Neuronal stem cell (in vitro differentiated cells): ENCODE measurements around the gene KEAP1.
A peak's percentile ranks its signal among the peaks of the same experiment; 100 is the strongest.

Source experiments
- DNase-seq: peaks from one replicate; pipeline ENCODE4 v3.0.0-alpha.2; 2013; ENCODE audit warnings: low spot score
- H2AFZ ChIP-seq: one replicate; pipeline ENCODE4 v1.6.1; 2013; ENCODE audit warnings: mild to moderate bottlenecking, low read length, inconsistent platforms
- H2AK5ac ChIP-seq: 2 replicates; pipeline ENCODE4 v1.6.1; 2013; ENCODE audit warnings: low read depth, mild to moderate bottlenecking, inconsistent platforms, low read length, moderate library complexity, mixed read lengths
- H2BK120ac ChIP-seq: 2 replicates; pipeline ENCODE4 v1.6.1; 2013; ENCODE audit warnings: low read depth, mild to moderate bottlenecking, inconsistent platforms, low read length, moderate library complexity, mixed read lengths
- H2BK12ac ChIP-seq: one replicate; pipeline ENCODE4 v1.6.1; 2013; ENCODE audit warnings: low read length, inconsistent platforms
- H2BK15ac ChIP-seq: 2 replicates; pipeline ENCODE4 v1.6.1; 2013; ENCODE audit warnings: mild to moderate bottlenecking, low read length, inconsistent platforms, mixed read lengths
- H2BK5ac ChIP-seq: one replicate; pipeline ENCODE4 v1.6.1; 2013; ENCODE audit warnings: inconsistent platforms, mild to moderate bottlenecking, low read length, moderate library complexity
- H3K14ac ChIP-seq: one replicate; pipeline ENCODE4 v1.6.1; 2013; ENCODE audit warnings: low read length, inconsistent platforms
- H3K18ac ChIP-seq: 2 replicates; pipeline ENCODE4 v1.6.1; 2013; ENCODE audit warnings: low read length, inconsistent platforms
- H3K23ac ChIP-seq: 2 replicates; pipeline ENCODE4 v1.6.1; 2013; ENCODE audit warnings: low read depth, mild to moderate bottlenecking, mixed read lengths, low read length, inconsistent platforms; ENCODE audit not compliant: poor library complexity
- H3K27ac ChIP-seq: replicated peaks from 3 replicates; pipeline ENCODE4 v1.5.1; 2013; ENCODE audit warnings: low read length, inconsistent platforms
- H3K27me3 ChIP-seq, 3 experiments: 2 replicates each; pipeline ENCODE4 v1.6.1; 2013; ENCODE audit warnings: low read length in 3 of 3, mild to moderate bottlenecking in 2 of 3, inconsistent platforms in 1 of 3, low read depth in 1 of 3, mixed read lengths in 1 of 3, moderate library complexity in 1 of 3; ENCODE audit not compliant: control insufficient read depth in 3 of 3, insufficient read depth in 3 of 3
- H3K36me3 ChIP-seq, 2 donors: replicated peaks in 1 of 2; 2 replicates each; pipeline ENCODE4 v1.6.1; 2013; ENCODE audit warnings: low read length in 2 of 2; ENCODE audit not compliant: control insufficient read depth in 2 of 2, insufficient read depth in 2 of 2
- H3K4ac ChIP-seq: 2 replicates; pipeline ENCODE4 v1.6.1; 2013; ENCODE audit warnings: inconsistent platforms, mild to moderate bottlenecking, low read length, moderate library complexity
- H3K4me1 ChIP-seq, 2 donors: 1 replicate in 1 of 2; 2 replicates in 1 of 2; pipeline ENCODE4 v1.6.1; 2013; ENCODE audit warnings: low read length in 2 of 2, low read depth in 1 of 2; ENCODE audit not compliant: control insufficient read depth in 2 of 2, insufficient read depth in 1 of 2
- H3K4me2 ChIP-seq: one replicate; pipeline ENCODE4 v1.6.1; 2013; ENCODE audit warnings: mild to moderate bottlenecking, low read length, inconsistent platforms; ENCODE audit not compliant: insufficient read depth, poor library complexity, severe bottlenecking
- H3K4me3 ChIP-seq, 2 donors: 2 replicates each; pipeline ENCODE4 v1.5.1; 2013; ENCODE audit warnings: low read length in 2 of 2, mild to moderate bottlenecking in 2 of 2, inconsistent platforms in 1 of 2, moderate library complexity in 1 of 2
- H3K79me1 ChIP-seq: one replicate; pipeline ENCODE4 v1.6.1; 2013; ENCODE audit warnings: low read depth, mild to moderate bottlenecking, inconsistent platforms, low read length, moderate library complexity
- H3K9ac ChIP-seq: one replicate; pipeline ENCODE4 v1.6.1; 2013; ENCODE audit warnings: mild to moderate bottlenecking, low read depth, low read length, inconsistent platforms; ENCODE audit not compliant: poor library complexity
- H3K9me3 ChIP-seq, 2 donors: replicated peaks in 1 of 2; 2 replicates each; pipeline versions ENCODE3 to v1.6.1; 2013; ENCODE audit warnings: low read length in 2 of 2, mild to moderate bottlenecking in 2 of 2, inconsistent platforms in 1 of 2, low read depth in 1 of 2, mixed read lengths in 1 of 2, moderate library complexity in 1 of 2; ENCODE audit not compliant: control insufficient read depth in 2 of 2, insufficient read depth in 1 of 2
- H4K8ac ChIP-seq: one replicate; pipeline ENCODE4 v1.6.1; 2013; ENCODE audit warnings: low read depth, mild to moderate bottlenecking, inconsistent platforms, low read length, moderate library complexity
- H4K91ac ChIP-seq: one replicate; pipeline ENCODE4 v1.6.1; 2013; ENCODE audit warnings: low read length, low read depth, mild to moderate bottlenecking, inconsistent platforms; ENCODE audit not compliant: poor library complexity
- WGBS, 2 donors: extraction: QIAGEN DNeasy Blood & Tissue Kit; methylation state at CpG; one replicate each; pipeline ENCODE4 v1.1.7; 2013; ENCODE audit warnings: missing lambda C conversion rate in 2 of 2, mixed read lengths in 1 of 2; ENCODE audit not compliant: insufficient read length in 2 of 2, insufficient replicate concordance in 1 of 2; ENCODE audit errors: extremely low coverage in 2 of 2; 5-methylcytosine and 5-hydroxymethylcytosine counted together

The KEAP1 gene

DNA sequence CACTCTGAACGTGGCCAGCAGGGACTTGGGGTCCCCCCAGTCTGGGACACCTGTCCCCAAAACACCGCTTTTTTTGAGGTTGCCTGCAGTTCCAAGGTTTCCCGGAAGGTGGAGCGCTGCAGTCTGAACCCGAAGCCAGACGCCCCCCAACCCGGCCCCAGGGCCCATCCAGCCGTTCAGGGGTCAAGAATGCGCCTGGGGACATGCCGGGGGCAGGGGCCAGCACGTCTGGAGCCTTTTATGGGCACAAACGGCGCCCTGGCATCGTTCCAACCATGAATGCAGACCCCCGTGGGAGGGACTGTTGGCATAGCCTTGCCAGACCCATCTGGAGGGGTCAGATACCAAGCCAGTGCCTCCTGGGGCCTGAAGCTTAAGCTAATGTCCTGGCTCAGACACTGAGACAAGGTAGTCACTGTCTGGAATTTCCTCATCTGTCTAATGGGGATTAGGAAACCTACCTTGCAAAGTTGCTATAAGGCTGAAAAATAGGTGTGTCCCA, 7.2 kb upstream of the KEAP1 start:
- Histone ChIP-seq H3K27ac (no peak overlapping the region), H3K9ac (no peak overlapping the region), H3K36me3 (peaks cover 0 to 3% of the 10 kb centered on the region in 2 donors), H2AFZ (peak overlapping the region; percentile 88), H2BK120ac (no peak overlapping the region), H2BK15ac (no peak overlapping the region), H4K8ac (no peak overlapping the region), H3K4ac (no peak overlapping the region), H3K27me3 (peaks cover 0 to 49% (median 19%) of the 10 kb centered on the region in 3 experiments), H2AK5ac (no peak overlapping the region), H3K23ac (no peak overlapping the region), H3K9me3 (peaks cover 0 to 3% of the 10 kb centered on the region in 2 donors), H3K14ac (peak overlapping the region; percentile 38), H3K4me1 (peaks cover 0 to 2% of the 10 kb centered on the region in 2 donors), H3K4me2 (peak overlapping the region; percentile 25), H2BK5ac (peak overlapping the region; percentile 66), H2BK12ac (peak overlapping the region; percentile 22), H3K79me1 (no peaks in the 10 kb centered on the region), H3K4me3 (no peak overlapping the region), H3K18ac (peak overlapping the region; percentile 94), H4K91ac (no peak overlapping the region)
- no CpG with 5 or more reads among the region's 15 CpGs for WGBS, 2 donors
- peak; percentile 58 for DNase-seq

DNA sequence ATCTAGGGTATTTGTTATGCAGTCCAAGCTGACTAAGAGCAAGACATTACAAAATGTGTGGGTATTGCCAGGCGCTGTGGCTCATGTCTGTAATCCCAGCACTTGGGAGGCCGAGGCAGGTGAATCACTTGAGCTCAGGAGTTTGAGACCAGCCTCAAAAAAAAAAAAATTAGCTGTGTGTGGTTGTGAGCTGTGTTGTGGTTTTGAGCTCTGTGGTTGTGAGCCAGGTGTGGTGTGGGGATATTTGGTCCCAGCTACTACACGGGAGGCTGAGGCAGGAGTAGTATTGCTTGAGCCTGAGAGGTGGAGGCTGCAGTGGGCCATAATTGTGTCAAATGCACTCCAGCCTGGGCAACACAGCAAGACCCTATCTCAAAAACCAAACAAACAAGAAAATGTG, 5.6 kb upstream of the KEAP1 start:
- Histone ChIP-seq H3K79me1 (no peaks in the 10 kb centered on the region), H2BK5ac (no peak overlapping the region), H3K18ac (no peak overlapping the region), H3K9me3 (peaks cover 0 to 3% of the 10 kb centered on the region in 2 donors), H2BK12ac (no peak overlapping the region), H4K91ac (no peak overlapping the region), H3K4me2 (no peak overlapping the region), H2BK15ac (no peak overlapping the region), H2AFZ (no peak overlapping the region), H3K36me3 (peaks cover 0 to 3% of the 10 kb centered on the region in 2 donors), H3K23ac (no peak overlapping the region), H3K9ac (no peak overlapping the region), H4K8ac (no peak overlapping the region), H3K27ac (no peak overlapping the region), H2BK120ac (no peak overlapping the region), H3K4ac (no peak overlapping the region), H2AK5ac (no peak overlapping the region), H3K14ac (no peak overlapping the region), H3K27me3 (peaks cover 0 to 32% (median 8%) of the 10 kb centered on the region in 3 experiments), H3K4me3 (no peak overlapping the region), H3K4me1 (peaks cover 0 to 2% of the 10 kb centered on the region in 2 donors)
- no peak for DNase-seq
- WGBS, 2 donors, result no CpG with 5 or more reads among the region's 3 CpGs

DNA sequence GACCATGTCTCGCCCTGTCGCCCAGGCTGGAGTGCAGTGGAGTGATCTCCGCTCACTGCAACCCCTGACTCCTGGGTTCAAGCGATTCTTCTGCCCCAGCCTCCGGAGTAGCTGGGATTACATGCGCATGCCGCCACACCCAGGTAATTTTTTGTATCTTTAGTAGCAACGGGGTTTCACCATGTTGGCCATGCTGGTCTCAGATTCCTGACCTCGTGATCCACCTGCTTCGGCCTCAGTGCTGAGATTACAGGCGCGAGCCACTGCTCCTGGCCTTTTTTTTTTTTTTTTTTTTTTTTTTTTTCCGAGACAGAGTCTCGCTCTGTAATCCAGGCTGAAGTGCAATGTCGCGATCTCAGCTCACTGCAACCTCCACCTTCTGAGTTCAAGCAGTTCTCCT, 4.9 kb upstream of the KEAP1 start:
- H3K18ac ChIP-seq, result no peak overlapping the region
- no peak overlapping the region for H2BK5ac ChIP-seq
- no peak overlapping the region for H2AFZ ChIP-seq
- H3K4ac ChIP-seq, result no peak overlapping the region
- H2AK5ac ChIP-seq, result no peak overlapping the region
- H2BK120ac ChIP-seq, result no peak overlapping the region
- H3K4me1 ChIP-seq, result peaks cover 0 to 2% of the 10 kb centered on the region in 2 donors
- no peak overlapping the region for H3K23ac ChIP-seq
- no peaks in the 10 kb centered on the region for H3K9me3 ChIP-seq
- no peak overlapping the region for H4K8ac ChIP-seq
- no peak overlapping the region for H2BK15ac ChIP-seq
- H3K27me3 ChIP-seq, result peaks cover 0 to 25% (median 2%) of the 10 kb centered on the region in 3 experiments
- no peak overlapping the region for H3K4me3 ChIP-seq
- H3K36me3 ChIP-seq, result no peaks in the 10 kb centered on the region
- no peak overlapping the region for H3K4me2 ChIP-seq
- H3K14ac ChIP-seq, result no peak overlapping the region
- no peak overlapping the region for H3K27ac ChIP-seq
- peaks cover 3% of the 10 kb centered on the region for H3K79me1 ChIP-seq
- WGBS, 2 donors, result no CpG with 5 or more reads among the region's 16 CpGs
- no peak overlapping the region for H3K9ac ChIP-seq
- H4K91ac ChIP-seq, result no peak overlapping the region
- H2BK12ac ChIP-seq, result peak overlapping the region; percentile 41
- DNase-seq, result no peak

DNA sequence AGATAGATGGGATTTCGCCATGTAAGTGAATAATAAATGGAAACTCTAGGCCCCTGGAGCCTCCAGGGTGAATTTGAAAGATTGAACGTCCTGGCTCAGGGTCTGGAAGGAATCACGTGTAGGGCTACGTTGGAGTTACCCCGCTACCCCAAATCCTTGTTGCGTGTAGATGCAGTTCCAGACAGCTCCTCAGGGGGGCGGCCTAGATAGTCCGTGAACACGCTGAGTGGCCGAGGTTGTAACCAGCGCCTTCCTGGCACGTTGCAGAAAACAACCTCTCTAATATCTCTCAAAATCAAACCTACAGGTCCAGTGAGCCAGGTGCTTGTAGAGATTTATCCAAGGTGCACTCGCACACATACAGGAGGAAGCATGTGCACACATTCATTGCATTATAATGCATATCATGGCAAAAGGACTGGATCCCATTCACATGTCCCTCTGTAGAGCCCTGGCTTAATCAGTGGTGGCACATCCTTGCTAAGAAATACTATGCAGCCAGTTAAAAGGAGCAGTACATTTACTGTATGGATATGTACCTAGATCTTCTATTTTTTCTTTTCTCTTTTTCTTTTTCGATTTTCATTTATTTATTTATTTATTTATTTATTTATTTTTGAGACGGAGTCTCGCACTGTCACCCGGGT, 2.5 kb upstream of the KEAP1 start:
- Histone ChIP-seq H3K4me3 (no peak overlapping the region), H3K14ac (no peak overlapping the region), H3K4me1 (peaks cover 5 to 8% of the 10 kb centered on the region in 2 donors), H3K23ac (no peak overlapping the region), H3K27me3 (peaks cover 0 to 6% (median 0%) of the 10 kb centered on the region in 3 experiments), H3K4me2 (no peak overlapping the region), H2BK12ac (no peak overlapping the region), H3K18ac (no peak overlapping the region), H3K9me3 (no peaks in the 10 kb centered on the region), H2AK5ac (no peak overlapping the region), H4K8ac (no peak overlapping the region), H3K27ac (no peak overlapping the region), H2BK5ac (no peak overlapping the region), H3K79me1 (peaks cover 10% of the 10 kb centered on the region), H2BK15ac (no peak overlapping the region), H3K36me3 (no peaks in the 10 kb centered on the region), H2BK120ac (no peak overlapping the region), H3K4ac (no peak overlapping the region), H3K9ac (no peak overlapping the region), H2AFZ (peak overlapping the region; percentile 46), H4K91ac (no peak overlapping the region)
- no CpG with 5 or more reads among the region's 17 CpGs for WGBS, 2 donors
- DNase-seq, result peak; percentile 65
